ENCODE measurements around the gene SV2B.

Gene SV2B

GRCh38 chr15:91231703-91232102, 131.6 kb downstream of the SV2B start:
- no peak for DNase-seq

GRCh38 chr15:91234759-91235158, 134.7 kb downstream of the SV2B start:
- DNase-seq: no peak

- DNase-seq: no peak
Measured at GRCh38 chr15:91235376-91235775, 135.3 kb downstream of the SV2B start.

GRCh38 chr15:91237445-91237844, 137.4 kb downstream of the SV2B start:
- no peak for DNase-seq

- DNase-seq: no peak
Measured at GRCh38 chr15:91238644-91239425, 138.8 kb downstream of the SV2B start.

GRCh38 chr15:91243826-91244225, 143.8 kb downstream of the SV2B start:
- DNase-seq: no peak

GRCh38 chr15:91244919-91245318, 144.9 kb downstream of the SV2B start:
- no peak for DNase-seq

GRCh38 chr15:91246998-91247397, 146.9 kb downstream of the SV2B start:
- no peak for DNase-seq

- DNase-seq: no peak
Measured at GRCh38 chr15:91249591-91249990, 149.5 kb downstream of the SV2B start.

GRCh38 chr15:91252322-91252721, 152.3 kb downstream of the SV2B start:
- no peak for DNase-seq

GRCh38 chr15:91252756-91253155, 152.7 kb downstream of the SV2B start:
- no peak for DNase-seq

GRCh38 chr15:91253605-91254004, 153.5 kb downstream of the SV2B start:
- DNase-seq: no peak

GRCh38 chr15:91254766-91255165, 154.7 kb downstream of the SV2B start:
- DNase-seq: no peak

GRCh38 chr15:91255670-91256192, 155.7 kb downstream of the SV2B start:
- DNase-seq: no peak

- DNase-seq: no peak
Measured at GRCh38 chr15:91257746-91258414, 157.8 kb downstream of the SV2B start.

- no peak for DNase-seq
Measured at GRCh38 chr15:91258415-91258759, 158.3 kb downstream of the SV2B start.

- DNase-seq: no peak
Measured at GRCh38 chr15:91259077-91259476, 159.0 kb downstream of the SV2B start.

- no peak for DNase-seq
Measured at GRCh38 chr15:91261345-91261744, 161.3 kb downstream of the SV2B start.

GRCh38 chr15:91263632-91264531, 163.8 kb downstream of the SV2B start:
- no peak for DNase-seq

- no peak for DNase-seq
Measured at GRCh38 chr15:91264651-91265351, 164.7 kb downstream of the SV2B start.

GRCh38 chr15:91265416-91265940, 165.4 kb downstream of the SV2B start:
- no peak for DNase-seq

- DNase-seq: no peak
Measured at GRCh38 chr15:91268510-91268909, 168.5 kb downstream of the SV2B start.
